Measurements from ENCODE around the gene CBLN4. TPM values are rescaled to one million over a fixed set of nuclear protein-coding genes. Genes with fewer than 3 reads are reported as not detected.

CBLN4 gene
- polyA plus RNA-seq, 1 donor = 1.2 TPM

GRCh38 chr20:55947701-55948100 is 57.6 kb downstream of the CBLN4 start:
- no peak for DNase-seq

Other genes starting within 250 kb of the CBLN4 start
- gene MC3R, start 243.2 kb upstream of the CBLN4 start, polyA plus RNA-seq (ENCODE audit: insufficient read length) = not detected